ENCODE measurements around the gene ESPN.
"Not testable (repeated sequence)": the region's sequence is repeated elsewhere in the genome, so short reads cannot be mapped to it uniquely, and the experiment has no call there.

ESPN gene

DNA sequence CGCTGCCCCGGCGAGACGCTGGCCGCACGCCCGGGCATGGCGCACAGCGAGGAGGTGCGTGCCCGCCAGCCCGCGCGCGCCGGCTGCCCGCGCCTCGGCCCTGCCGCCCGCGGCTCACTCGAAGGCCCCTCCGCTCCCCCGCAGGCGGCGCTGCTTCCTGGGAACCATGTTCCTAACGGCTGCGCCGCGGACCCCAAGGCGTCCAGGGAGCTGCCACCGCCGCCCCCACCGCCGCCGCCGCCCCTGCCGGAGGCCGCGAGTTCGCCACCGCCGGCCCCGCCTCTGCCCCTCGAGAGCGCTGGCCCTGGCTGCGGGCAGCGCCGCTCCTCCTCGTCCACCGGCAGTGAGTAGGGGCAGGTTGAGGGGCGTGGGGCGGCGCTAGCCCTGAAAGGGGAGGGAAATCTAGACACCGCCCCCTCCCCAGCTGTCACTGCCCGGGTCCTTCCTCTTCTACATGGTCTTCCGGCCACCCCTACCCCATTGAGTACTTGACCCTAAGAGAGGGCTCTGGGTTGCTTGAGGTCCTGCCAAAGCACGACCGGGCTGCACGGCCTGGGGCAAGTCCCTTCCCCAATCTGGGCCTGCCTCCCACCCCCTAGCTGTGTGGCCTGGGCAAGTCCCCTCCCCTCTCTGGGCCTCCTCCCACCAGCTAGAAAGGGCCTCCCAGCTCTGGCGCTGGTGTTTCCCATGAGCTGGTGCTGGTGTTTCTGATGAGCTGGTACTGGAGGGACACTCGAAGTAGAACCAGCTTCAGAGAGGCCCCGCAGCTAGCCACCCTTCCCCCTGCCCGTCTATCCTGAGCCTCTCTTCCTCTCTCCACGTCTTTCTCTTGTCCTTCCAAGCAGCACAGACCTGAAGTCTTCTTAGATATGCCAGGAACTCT, 24.4 kb downstream of the ESPN start:
- DNase-seq (ENCODE audit: low read depth) = no peak

DNA sequence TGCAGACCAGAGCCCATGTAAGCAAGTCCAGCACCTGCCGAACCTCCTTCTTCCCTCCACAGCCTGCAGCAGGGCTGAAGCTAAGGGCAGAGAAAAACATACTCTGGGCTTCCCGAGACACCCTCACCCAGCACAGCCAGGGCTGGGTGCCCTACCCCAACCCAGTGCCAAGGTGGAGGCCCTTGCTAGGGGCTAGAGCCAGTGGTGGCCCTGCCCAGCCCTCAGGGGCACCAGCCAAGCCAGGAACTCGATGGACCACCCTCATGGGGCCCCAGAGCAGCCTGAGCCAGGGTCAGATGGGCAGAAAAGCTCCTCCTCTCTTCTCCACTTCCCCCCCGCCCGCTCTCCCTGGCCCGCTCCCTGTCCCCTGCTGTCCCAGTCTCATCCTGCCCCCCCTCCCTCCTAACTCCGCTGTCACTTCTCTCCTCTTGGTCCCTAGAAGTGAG, 25.5 kb downstream of the ESPN start:
- no peak for DNase-seq (ENCODE audit: low read depth)

- not testable (repeated sequence) for DNase-seq (ENCODE audit: low read depth)
Observed at GRCh38 chr1:6450486-6450885, 25.9 kb downstream of the ESPN start.

GRCh38 chr1:6450943-6451373, 26.4 kb downstream of the ESPN start:
- no peak for DNase-seq (ENCODE audit: low read depth)

DNA sequence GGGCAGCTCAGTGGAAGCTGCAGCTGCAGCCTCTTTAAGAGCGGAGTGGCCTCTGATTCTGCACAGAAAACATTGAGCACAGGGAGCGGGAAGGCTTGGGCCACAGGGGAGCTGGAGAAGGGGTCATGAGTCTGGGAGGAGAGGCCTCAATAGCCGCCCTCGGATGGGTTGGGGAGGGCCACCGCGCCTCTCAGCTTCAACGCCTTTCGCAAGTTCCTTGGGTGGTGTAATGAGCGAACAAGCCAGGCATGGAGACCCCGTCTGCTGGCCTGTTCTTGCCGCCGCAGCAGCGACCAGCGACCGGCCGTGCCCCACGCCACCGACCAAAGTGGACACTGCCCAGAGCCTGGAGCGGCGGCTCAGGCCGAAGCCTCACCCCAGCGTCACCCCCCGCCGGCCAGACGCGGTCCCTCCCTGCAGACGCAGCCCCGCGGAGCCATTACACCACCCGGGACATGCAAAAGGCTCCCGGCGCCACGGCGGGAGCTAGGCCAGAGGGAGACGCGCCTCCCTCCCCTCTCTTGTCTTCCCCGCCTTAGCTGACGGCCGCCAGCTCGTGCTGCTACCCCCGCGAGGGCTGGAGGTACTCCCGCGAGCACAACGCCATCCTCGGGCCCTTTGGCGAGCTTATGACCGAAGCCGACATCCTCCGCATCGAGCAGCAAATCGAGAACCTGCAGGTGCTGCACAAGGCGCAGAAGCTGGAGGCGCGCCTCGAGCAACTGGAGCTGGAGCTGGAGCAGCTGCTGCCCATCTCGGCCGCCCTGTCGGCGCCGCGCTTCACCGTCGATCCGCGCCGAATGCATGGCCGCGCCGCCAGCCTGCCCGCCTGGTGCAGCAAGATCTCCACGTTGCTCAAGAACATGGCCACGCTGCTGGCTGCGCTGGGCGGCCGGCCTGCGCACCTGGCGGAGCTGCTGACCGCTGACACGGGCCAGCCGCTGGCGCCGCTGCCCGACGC, 29.6 kb downstream of the ESPN start:
- DNase-seq (ENCODE audit: low read depth) = not testable (repeated sequence)

GRCh38 chr1:6454856-6455751, 30.5 kb downstream of the ESPN start:
- peak; percentile 25 for DNase-seq (ENCODE audit: low read depth)

DNA sequence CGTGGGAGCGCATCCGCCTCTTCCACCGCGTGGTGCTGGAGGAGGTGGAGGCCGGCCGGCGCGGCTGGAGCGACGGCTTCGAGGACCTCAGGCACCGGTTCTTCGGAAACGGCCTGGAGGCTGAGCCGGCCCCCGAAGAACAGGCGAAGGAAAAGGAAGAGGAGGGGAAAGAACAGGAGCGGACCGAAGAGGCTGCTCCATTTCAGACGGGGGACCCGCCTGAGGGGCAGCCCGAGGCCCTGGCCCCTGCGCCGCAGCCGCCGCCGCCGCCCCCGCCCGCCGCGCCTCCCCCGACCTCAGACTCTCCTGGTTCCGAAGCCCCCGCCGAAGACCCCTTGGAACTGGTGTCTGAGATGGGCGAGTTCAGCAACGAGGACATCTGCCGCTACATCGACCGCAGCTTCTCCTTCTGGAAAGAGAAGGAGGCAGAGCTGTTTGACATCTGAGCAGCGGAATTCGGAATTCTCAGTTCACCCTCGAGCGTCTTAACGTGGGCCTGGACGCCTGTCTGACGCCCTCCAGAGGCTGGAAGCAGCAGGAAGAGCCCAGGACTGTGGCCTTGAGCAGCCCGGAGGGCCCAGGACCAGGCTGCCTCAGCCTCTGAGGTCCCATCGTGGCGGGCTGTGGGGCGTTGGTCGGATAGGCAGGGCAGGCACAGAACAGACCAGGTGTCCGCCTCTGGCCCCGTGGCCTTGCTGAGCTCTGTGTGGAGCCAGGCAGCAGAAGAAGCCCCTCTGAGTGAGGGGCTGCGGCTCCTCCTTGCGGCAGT, 31.4 kb downstream of the ESPN start:
- DNase-seq (ENCODE audit: low read depth) = not testable (repeated sequence)

GRCh38 chr1:6456800-6457466, 32.4 kb downstream of the ESPN start:
- DNase-seq (ENCODE audit: low read depth) = no peak

- DNase-seq (ENCODE audit: low read depth) = no peak
Observed at GRCh38 chr1:6459850-6460265, 35.3 kb downstream of the ESPN start.

DNA sequence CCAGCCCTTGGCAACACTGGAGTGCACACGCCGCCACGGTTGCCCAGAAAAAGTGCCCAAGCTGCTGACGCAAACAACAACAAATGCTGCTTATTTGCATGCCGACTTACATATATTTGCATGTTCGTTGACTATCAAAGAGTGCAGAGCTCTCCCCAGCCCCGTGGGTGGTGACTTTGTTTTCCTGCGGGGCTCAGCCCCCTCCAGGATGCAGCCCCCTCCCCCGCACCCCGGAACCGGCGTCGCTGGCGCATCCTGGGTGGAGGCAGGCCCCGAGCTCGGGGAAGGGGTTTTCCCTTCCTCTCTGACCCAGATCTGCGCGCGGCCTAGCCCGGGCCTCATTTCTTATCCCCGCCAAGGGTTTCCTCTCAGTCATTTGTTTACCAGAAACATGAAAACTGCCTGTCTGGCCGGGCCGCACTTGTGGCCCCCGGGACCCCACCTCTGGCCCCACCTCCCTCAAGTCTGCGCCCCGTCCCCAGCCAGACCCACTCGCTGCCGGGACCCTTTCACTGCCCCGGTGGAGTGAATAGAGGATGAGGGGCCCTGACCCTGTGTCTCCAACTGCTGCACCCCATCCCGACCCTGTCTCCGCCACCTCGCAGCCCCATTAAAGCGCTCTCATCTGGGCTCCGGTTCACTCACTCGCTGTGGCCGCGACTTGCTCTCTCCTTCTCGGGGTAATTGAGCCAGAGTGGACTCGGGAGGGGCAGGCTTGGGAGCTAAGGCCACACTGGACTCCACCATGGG, 35.9 kb downstream of the ESPN start:
- no peak for DNase-seq (ENCODE audit: low read depth)

DNA sequence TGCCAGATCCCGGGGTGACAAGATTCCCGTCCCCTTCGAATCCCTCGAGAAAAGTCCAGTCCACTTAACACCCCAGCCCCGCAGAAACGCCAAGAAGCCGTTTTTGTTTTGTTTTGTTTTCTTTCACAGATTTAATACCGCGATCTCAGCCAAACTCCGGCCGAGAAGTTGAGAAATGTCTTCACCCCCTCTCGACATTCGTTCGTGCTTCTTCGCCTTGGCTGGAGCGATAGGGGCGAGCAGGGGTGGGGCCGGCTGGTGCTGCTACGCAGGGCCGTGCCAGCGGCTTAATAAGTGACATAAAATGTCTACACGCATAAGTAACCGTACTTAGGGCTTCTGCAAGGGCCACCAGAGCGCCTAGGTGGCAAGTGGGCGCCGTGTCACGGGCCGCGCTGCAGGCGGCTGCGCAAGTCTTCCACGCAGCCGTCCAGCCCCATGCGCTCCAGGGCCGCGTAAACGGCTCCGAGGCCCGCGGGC, 36.5 kb downstream of the ESPN start:
- no peak for DNase-seq (ENCODE audit: low read depth)

GRCh38 chr1:6461538-6462411, 37.2 kb downstream of the ESPN start:
- DNase-seq (ENCODE audit: low read depth) = no peak

- DNase-seq (ENCODE audit: low read depth) = no peak
Observed at GRCh38 chr1:6462412-6463119, 38.0 kb downstream of the ESPN start.

- DNase-seq (ENCODE audit: low read depth) = no peak
Observed at GRCh38 chr1:6463120-6463412, 38.5 kb downstream of the ESPN start.

DNA sequence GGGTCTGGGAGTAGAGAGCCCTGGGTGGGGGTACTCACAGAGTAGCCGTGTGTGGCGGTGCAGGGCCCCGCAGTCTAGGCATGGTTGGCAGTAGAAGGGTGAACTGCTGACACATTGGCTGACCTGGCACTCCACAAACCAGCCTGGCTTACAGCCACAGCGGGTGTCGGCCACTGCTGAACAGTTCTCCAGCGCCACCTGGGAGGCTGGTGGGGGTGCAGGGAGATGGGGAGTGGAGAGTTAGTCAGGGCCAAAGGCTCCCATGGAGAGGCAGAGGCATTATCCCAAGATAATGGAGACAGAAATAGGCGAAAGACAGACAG, 39.9 kb downstream of the ESPN start:
- DNase-seq (ENCODE audit: low read depth) = no peak

DNA sequence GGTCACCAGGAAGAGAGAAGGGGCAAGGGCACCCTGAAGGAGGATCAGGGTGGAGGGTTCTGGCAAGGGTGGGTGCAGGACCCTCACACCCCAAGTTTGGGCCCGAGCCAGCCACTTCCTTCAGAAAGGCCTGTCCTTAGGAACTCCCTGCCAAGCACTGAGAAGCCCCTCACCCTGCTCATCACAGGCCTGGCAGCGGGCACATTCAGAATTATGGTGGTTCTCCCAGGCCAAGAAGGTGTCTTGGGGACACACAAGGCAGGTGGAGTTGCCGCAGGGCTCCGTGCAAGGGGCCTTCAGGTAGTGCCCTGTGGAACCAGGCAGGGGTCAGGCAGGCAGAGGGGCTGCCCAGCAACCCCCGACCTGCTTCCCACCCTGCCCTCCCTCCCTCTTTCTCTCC, 40.3 kb downstream of the ESPN start:
- no peak for DNase-seq (ENCODE audit: low read depth)

DNA sequence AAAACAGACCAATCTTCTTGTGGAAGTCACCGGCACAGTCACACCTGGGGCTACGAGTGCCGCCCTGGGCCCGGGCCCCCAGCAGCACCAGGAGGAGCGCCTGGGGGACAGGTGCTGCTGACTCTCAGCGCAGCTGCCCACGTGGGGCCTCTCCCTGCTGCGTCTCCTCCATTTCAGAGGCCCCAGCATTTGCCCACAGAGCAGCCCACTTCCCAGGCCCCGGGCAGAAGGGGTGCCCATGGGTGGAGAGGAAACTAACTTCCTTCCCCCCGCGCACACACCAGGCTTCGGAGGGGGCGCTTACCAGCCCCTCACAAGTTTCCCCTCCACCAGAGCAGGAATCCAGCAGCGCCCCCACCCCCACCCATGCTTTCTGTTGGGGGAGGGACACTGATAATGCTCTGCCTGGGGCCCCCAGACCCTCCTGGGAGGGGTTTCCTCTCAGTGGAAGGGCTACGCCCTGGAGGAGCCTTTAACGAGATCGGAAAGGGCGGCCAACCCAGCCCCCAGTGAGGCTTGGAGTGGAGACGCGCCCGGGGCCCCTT, 41.0 kb downstream of the ESPN start:
- DNase-seq (ENCODE audit: low read depth) = no peak

GRCh38 chr1:6466023-6466422, 41.4 kb downstream of the ESPN start, which contains the start of gene TNFRSF25:
TNFRSF25 (minus strand) TSS chr1:6466173; CDS start chr1:6466107, 66 bp downstream.
- DNase-seq (ENCODE audit: low read depth) = no peak

Data from iris pigment epithelial cell (primary cell).